Measurements from ENCODE around the gene DUT.

The DUT gene

DNA sequence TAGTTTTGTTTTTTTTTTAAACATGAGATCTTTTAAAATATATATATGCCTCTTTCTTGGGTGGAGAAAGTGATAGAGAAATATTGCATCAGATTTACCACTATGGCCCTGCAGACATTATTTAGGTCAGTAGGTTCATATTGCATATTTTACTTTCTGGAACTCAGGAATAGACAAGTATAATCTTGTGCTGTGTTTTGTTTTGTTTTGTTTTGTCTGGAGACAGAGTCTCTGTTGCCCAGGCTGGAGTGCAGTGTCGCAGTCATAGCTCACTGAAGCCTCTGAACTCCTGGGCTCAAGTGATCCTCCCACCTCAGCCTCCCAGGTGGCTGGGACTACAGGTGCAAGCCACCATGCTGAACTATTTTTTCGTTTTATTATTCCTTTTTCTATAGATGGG lies 21.5 kb upstream of the DUT start:
- no peak overlapping the region for H3K4me2 ChIP-seq (ENCODE audit: low read length)
- H3K4me3 ChIP-seq (ENCODE audit: low read length), result no peak overlapping the region
- H4K20me1 ChIP-seq (ENCODE audit: control insufficient read depth, insufficient read depth, low read depth, low read length), result no peaks in the 10 kb centered on the region
- H3F3A ChIP-seq (ENCODE audit: control insufficient read depth, insufficient read depth), result no peaks in the 10 kb centered on the region
- no peaks in the 10 kb centered on the region for H3K9me2 ChIP-seq (replicated peaks; ENCODE audit: control insufficient read depth, low read length)
- no peak for TF ChIP-seq EZH2phosphoT487 (IDR thresholded peaks at IDR 0.05; ENCODE audit: borderline replicate concordance, low read length)
- TF ChIP-seq, protein P1, sequence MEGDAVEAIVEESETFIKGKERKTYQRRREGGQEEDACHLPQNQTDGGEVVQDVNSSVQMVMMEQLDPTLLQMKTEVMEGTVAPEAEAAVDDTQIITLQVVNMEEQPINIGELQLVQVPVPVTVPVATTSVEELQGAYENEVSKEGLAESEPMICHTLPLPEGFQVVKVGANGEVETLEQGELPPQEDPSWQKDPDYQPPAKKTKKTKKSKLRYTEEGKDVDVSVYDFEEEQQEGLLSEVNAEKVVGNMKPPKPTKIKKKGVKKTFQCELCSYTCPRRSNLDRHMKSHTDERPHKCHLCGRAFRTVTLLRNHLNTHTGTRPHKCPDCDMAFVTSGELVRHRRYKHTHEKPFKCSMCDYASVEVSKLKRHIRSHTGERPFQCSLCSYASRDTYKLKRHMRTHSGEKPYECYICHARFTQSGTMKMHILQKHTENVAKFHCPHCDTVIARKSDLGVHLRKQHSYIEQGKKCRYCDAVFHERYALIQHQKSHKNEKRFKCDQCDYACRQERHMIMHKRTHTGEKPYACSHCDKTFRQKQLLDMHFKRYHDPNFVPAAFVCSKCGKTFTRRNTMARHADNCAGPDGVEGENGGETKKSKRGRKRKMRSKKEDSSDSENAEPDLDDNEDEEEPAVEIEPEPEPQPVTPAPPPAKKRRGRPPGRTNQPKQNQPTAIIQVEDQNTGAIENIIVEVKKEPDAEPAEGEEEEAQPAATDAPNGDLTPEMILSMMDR (IDR thresholded peaks at IDR 0.05; ENCODE audit: low read depth, low read length, poor library complexity, severe bottlenecking), result no peak
- H3K27me3 ChIP-seq (ENCODE audit: control insufficient read depth, low read length), result no peaks in the 10 kb centered on the region
- H3K9me3 ChIP-seq (ENCODE audit: control insufficient read depth, insufficient read depth, low read length), result no peaks in the 10 kb centered on the region
- no peaks in the 10 kb centered on the region for H3K36me3 ChIP-seq (ENCODE audit: control insufficient read depth, low read length)
- H3K79me2 ChIP-seq (ENCODE audit: control insufficient read depth, low read length), result no peaks in the 10 kb centered on the region
- no peaks in the 10 kb centered on the region for H3K4me1 ChIP-seq (ENCODE audit: control insufficient read depth, low read length)
- H3K27ac ChIP-seq (ENCODE audit: low read depth, low read length), result no peak overlapping the region

DNA sequence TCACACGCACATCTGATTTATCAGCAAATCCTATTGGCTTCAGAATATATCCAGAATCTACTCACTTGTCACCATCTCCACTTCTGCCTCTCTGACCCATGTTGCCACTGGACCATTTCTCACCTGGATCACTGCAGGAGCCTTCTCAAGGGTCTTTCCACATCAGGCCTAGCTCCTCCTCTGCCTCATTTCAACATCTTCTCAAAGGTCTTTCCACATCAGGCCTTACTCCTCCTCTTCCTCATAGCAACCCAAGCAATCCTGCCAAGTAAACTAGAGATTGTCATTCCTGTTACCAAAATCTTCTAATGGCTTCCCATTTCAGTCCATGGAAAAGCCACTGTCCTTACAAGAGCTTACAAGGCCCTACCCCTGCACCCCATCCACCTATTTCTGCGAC lies 18.0 kb upstream of the DUT start:
- Histone ChIP-seq H4K20me1 (ENCODE audit: control insufficient read depth, insufficient read depth, low read depth, low read length) (no peaks in the 10 kb centered on the region), H3K4me1 (ENCODE audit: control insufficient read depth, low read length) (no peaks in the 10 kb centered on the region), H3K4me2 (ENCODE audit: low read length) (no peak overlapping the region), H3K79me2 (ENCODE audit: control insufficient read depth, low read length) (no peaks in the 10 kb centered on the region), H3F3A (ENCODE audit: control insufficient read depth, insufficient read depth) (no peaks in the 10 kb centered on the region), H3K27me3 (ENCODE audit: control insufficient read depth, low read length) (no peaks in the 10 kb centered on the region), H3K36me3 (ENCODE audit: control insufficient read depth, low read length) (no peaks in the 10 kb centered on the region), H3K4me3 (ENCODE audit: low read length) (no peak overlapping the region), H3K9me3 (ENCODE audit: control insufficient read depth, insufficient read depth, low read length) (no peaks in the 10 kb centered on the region), H3K9me2 (replicated peaks; ENCODE audit: control insufficient read depth, low read length) (no peaks in the 10 kb centered on the region), H3K27ac (ENCODE audit: low read depth, low read length) (no peak overlapping the region)
- TF ChIP-seq, protein P1 (IDR thresholded peaks at IDR 0.05; ENCODE audit: low read depth, low read length, poor library complexity, severe bottlenecking), result no peak
- no peak for TF ChIP-seq EZH2phosphoT487 (IDR thresholded peaks at IDR 0.05; ENCODE audit: borderline replicate concordance, low read length)

- no peaks in the 10 kb centered on the region for H3K9me3 ChIP-seq (ENCODE audit: control insufficient read depth, insufficient read depth, low read length)
- H4K20me1 ChIP-seq (ENCODE audit: control insufficient read depth, insufficient read depth, low read depth, low read length), result no peaks in the 10 kb centered on the region
- no peak overlapping the region for H3K4me2 ChIP-seq (ENCODE audit: low read length)
- H3K4me1 ChIP-seq (ENCODE audit: control insufficient read depth, low read length), result no peaks in the 10 kb centered on the region
- no peaks in the 10 kb centered on the region for H3K9me2 ChIP-seq (replicated peaks; ENCODE audit: control insufficient read depth, low read length)
- no peaks in the 10 kb centered on the region for H3F3A ChIP-seq (ENCODE audit: control insufficient read depth, insufficient read depth)
- no peaks in the 10 kb centered on the region for H3K79me2 ChIP-seq (ENCODE audit: control insufficient read depth, low read length)
- H3K4me3 ChIP-seq (ENCODE audit: low read length), result no peak overlapping the region
- H3K27ac ChIP-seq (ENCODE audit: low read depth, low read length), result no peak overlapping the region
- no peaks in the 10 kb centered on the region for H3K36me3 ChIP-seq (ENCODE audit: control insufficient read depth, low read length)
- no peak for TF ChIP-seq EZH2phosphoT487 (IDR thresholded peaks at IDR 0.05; ENCODE audit: borderline replicate concordance, low read length)
- TF ChIP-seq, protein P1 (IDR thresholded peaks at IDR 0.05; ENCODE audit: low read depth, low read length, poor library complexity, severe bottlenecking), result no peak
- no peaks in the 10 kb centered on the region for H3K27me3 ChIP-seq (ENCODE audit: control insufficient read depth, low read length)
Observed at GRCh38 chr15:48315041-48315440, 16.2 kb upstream of the DUT start.

DNA sequence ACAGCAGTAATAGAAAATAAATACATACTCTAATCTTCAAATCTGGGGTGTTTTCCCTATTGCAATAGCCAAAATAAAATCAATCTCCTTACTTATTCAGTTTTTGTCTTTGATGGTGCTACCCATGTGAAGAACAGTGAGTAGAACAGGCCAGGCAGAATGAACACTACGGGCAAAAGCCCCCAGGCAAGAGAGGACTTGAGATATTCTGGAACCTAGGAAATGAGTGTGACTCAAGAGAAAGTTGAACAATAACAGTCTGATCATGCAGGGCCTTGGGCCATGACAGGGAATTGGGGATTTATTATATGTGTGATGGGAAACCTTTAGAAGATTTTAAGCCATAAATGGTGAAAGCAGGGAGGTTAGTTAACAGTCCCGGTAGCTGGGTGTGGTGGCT lies 14.0 kb upstream of the DUT start:
- Histone ChIP-seq H3K36me3 (ENCODE audit: control insufficient read depth, low read length) (no peaks in the 10 kb centered on the region), H3K4me1 (ENCODE audit: control insufficient read depth, low read length) (no peaks in the 10 kb centered on the region), H4K20me1 (ENCODE audit: control insufficient read depth, insufficient read depth, low read depth, low read length) (no peaks in the 10 kb centered on the region), H3K4me2 (ENCODE audit: low read length) (no peak overlapping the region), H3K4me3 (ENCODE audit: low read length) (no peak overlapping the region), H3K27me3 (ENCODE audit: control insufficient read depth, low read length) (no peaks in the 10 kb centered on the region), H3K9me3 (ENCODE audit: control insufficient read depth, insufficient read depth, low read length) (no peaks in the 10 kb centered on the region), H3K27ac (ENCODE audit: low read depth, low read length) (no peak overlapping the region), H3F3A (ENCODE audit: control insufficient read depth, insufficient read depth) (no peaks in the 10 kb centered on the region), H3K79me2 (ENCODE audit: control insufficient read depth, low read length) (no peaks in the 10 kb centered on the region), H3K9me2 (replicated peaks; ENCODE audit: control insufficient read depth, low read length) (no peaks in the 10 kb centered on the region)
- TF ChIP-seq, protein P1 (IDR thresholded peaks at IDR 0.05; ENCODE audit: low read depth, low read length, poor library complexity, severe bottlenecking), result no peak
- TF ChIP-seq EZH2phosphoT487 (IDR thresholded peaks at IDR 0.05; ENCODE audit: borderline replicate concordance, low read length), result no peak

All from DOHH2 (cell line).